K562 (cell line): ENCODE measurements around the gene IL13. TPM values are rescaled to one million over a fixed set of nuclear protein-coding genes. Genes with fewer than 3 reads are reported as not detected.

Experiments used
- ATAC-seq: fragments of 200-7000 bp; cut with Tn5 transposase; 3 replicates; pipeline ENCODE4 v1.9.1; 2020; ENCODE audit warnings: moderate library complexity
- BruUV-seq: library from RNA; stranded (reverse); fragments of 400-500 nt; replicated peaks from 2 replicates; lab custom pipeline; 2021; lab: Mats Ljungman, UMichigan
- CTCF ChIA-PET: fragments of 300-600 bp; formaldehyde crosslinking; extraction: SDS; loops from one replicate; lab custom pipeline; 2021; ENCODE audit warnings: low intra/inter-chr PET ratio; lab: Yijun Ruan, JAX
- POLR2A ChIA-PET: fragments of 300-600, 350-650 bp; sonication (Branson Sonifier 250); formaldehyde crosslinking; extraction: SDS; loops from one replicate; lab custom pipeline; 2021; ENCODE audit warnings: antibody characterized with exemption, inconsistent platforms; lab: Yijun Ruan, JAX
- DNase-seq, 4 experiments: peaks; one replicate each; pipeline versions ENCODE4 v3.0.0 to v3.0.0-alpha.2; 2011 to 2018; ENCODE audit warnings: low spot score in 3 of 4, mixed read lengths in 3 of 4; ENCODE audit errors: extremely low read depth in 1 of 4
- FAIRE-seq: peaks from 2 replicates; lab custom pipeline; 2011; peaks lifted over from hg19 to GRCh38; lab: Jason Lieb, UNC
- H2AFZ ChIP-seq: 2 replicates; pipeline ENCODE4 v1.6.0; 2011; ENCODE audit warnings: low read depth, low read length, control low read depth, inconsistent platforms
- H3K27ac ChIP-seq: fragments of 200-600 bp; 3 replicates; pipeline ENCODE4 v1.8.0; 2011; ENCODE audit warnings: low read depth, mild to moderate bottlenecking, control low read depth, inconsistent platforms, low read length, moderate library complexity, mixed read lengths; ENCODE audit errors: extremely low read depth
- H3K27me3 ChIP-seq, 2 experiments: fragments of 300-600 bp in 1 of 2; 2 replicates in 1 of 2; 3 replicates in 1 of 2; pipeline versions ENCODE4 v1.6.0 to v1.8.0; 2011; ENCODE audit warnings: inconsistent platforms in 2 of 2, low read length in 2 of 2, mild to moderate bottlenecking in 1 of 2, mixed read lengths in 1 of 2, moderate library complexity in 1 of 2; ENCODE audit not compliant: control insufficient read depth in 2 of 2, insufficient read depth in 2 of 2
- H3K36me3 ChIP-seq: fragments of 300-600 bp; 3 replicates; pipeline ENCODE4 v1.8.0; 2011; ENCODE audit warnings: mild to moderate bottlenecking, low read length, inconsistent platforms; ENCODE audit not compliant: control insufficient read depth, insufficient read depth
- H3K4me1 ChIP-seq, 2 experiments: fragments of 200-600 bp in 1 of 2; replicated peaks in 1 of 2; 2 replicates in 1 of 2; 3 replicates in 1 of 2; pipeline versions ENCODE4 v1.5.1 to v1.8.0; 2011; ENCODE audit warnings: inconsistent platforms in 2 of 2, low read length in 2 of 2, mild to moderate bottlenecking in 1 of 2, mixed read lengths in 1 of 2, moderate library complexity in 1 of 2; ENCODE audit not compliant: control insufficient read depth in 2 of 2, insufficient read depth in 2 of 2
- H3K4me2 ChIP-seq: 2 replicates; pipeline ENCODE4 v1.6.1; 2011; ENCODE audit warnings: low read length, control low read depth, inconsistent platforms, mixed read lengths; ENCODE audit not compliant: insufficient read depth
- H3K4me3 ChIP-seq: fragments of 200-600 bp; sonication (generic), shearing (Covaris generic); 2 replicates; pipeline ENCODE4 v1.5.1; 2016; ENCODE audit warnings: control low read depth, inconsistent platforms
- H3K79me2 ChIP-seq: fragments of 200-600 bp; 3 replicates; pipeline ENCODE4 v1.8.0; 2011; ENCODE audit warnings: low read length, inconsistent platforms; ENCODE audit not compliant: control insufficient read depth, insufficient read depth
- H3K9ac ChIP-seq, 2 experiments: 2 replicates each; pipeline versions ENCODE4 v1.6.0 to v1.6.1; 2011; ENCODE audit warnings: low read depth in 2 of 2, low read length in 2 of 2, control low read depth in 1 of 2, inconsistent platforms in 1 of 2, mild to moderate bottlenecking in 1 of 2, mixed read lengths in 1 of 2; ENCODE audit not compliant: insufficient read depth in 1 of 2
- H3K9me1 ChIP-seq: one replicate; pipeline ENCODE4 v1.6.0; 2011; ENCODE audit warnings: inconsistent platforms, mild to moderate bottlenecking, low read length, moderate library complexity; ENCODE audit not compliant: control insufficient read depth, insufficient read depth
- H3K9me3 ChIP-seq: replicated peaks from 2 replicates; pipeline ENCODE4 v1.5.1; 2011; ENCODE audit warnings: low read depth, low read length, inconsistent platforms; ENCODE audit not compliant: control insufficient read depth, insufficient read depth
- H4K20me1 ChIP-seq: replicated peaks from 2 replicates; pipeline ENCODE4 v1.6.1; 2011; ENCODE audit warnings: low read length, inconsistent platforms, mixed read lengths; ENCODE audit not compliant: control insufficient read depth, insufficient read depth
- ADNP ChIP-seq: fragments of 200-800 bp; sonication (Bioruptor generic); IDR thresholded peaks from 2 replicates; pipeline ENCODE4 v1.6.1; 2016; ENCODE audit warnings: missing genetic modification characterization, missing compliant biosample characterization
- BDP1 ChIP-seq: IDR thresholded peaks from 3 replicates; pipeline ENCODE4 v1.6.1; 2011; ENCODE audit not compliant: insufficient read length, insufficient read depth
- CEBPB ChIP-seq: fragments of 450-650 bp; IDR thresholded peaks from 2 replicates; pipeline ENCODE4 v1.6.1; 2016; ENCODE audit warnings: missing genetic modification characterization, missing compliant biosample characterization
- CREM ChIP-seq: IDR thresholded peaks from 2 replicates; pipeline ENCODE4 v1.6.1; 2014; ENCODE audit warnings: antibody characterized with exemption, low read depth
- FOSL1 ChIP-seq: fragments of 200-800 bp; sonication (Bioruptor generic); conservative IDR thresholded peaks from 2 replicates; pipeline ENCODE4 v1.6.1; 2016; ENCODE audit warnings: missing genetic modification characterization, missing compliant biosample characterization
- FOXJ3 ChIP-seq: sonication (generic); formaldehyde crosslinking; IDR thresholded peaks from 2 replicates; pipeline ENCODE4 v1.4.0; 2020; ENCODE audit warnings: mild to moderate bottlenecking, missing genetic modification reagents
- HMG20A ChIP-seq: fragments of 450-650 bp; formaldehyde crosslinking; conservative IDR thresholded peaks from 2 replicates; pipeline ENCODE4 v1.4.0; 2020; ENCODE audit warnings: mild to moderate bottlenecking, mixed read lengths
- HMGN3 ChIP-seq: IDR thresholded peaks from 2 replicates; pipeline ENCODE4 v1.6.1; 2011; ENCODE audit warnings: borderline replicate concordance, low read depth, mild to moderate bottlenecking, mixed read lengths, low read length; ENCODE audit not compliant: insufficient read length; ENCODE audit errors: extremely low read depth
- MAFF ChIP-seq: IDR thresholded peaks from 2 replicates; pipeline ENCODE4 v1.6.1; 2012; ENCODE audit warnings: low read length, improper control_type of control experiment
- MEIS2 ChIP-seq: fragments of 450-650 bp; IDR thresholded peaks from 2 replicates; pipeline ENCODE4 v1.6.1; 2014; ENCODE audit warnings: mild to moderate bottlenecking; ENCODE audit not compliant: partially characterized antibody
- RBM39 ChIP-seq: fragments of 200-400 bp; formaldehyde crosslinking; optimal IDR thresholded peaks from 2 replicates; pipeline ENCODE3; 2018; ENCODE audit warnings: low read depth, low read length
- SNRNP70 ChIP-seq: fragments of 200-400 bp; formaldehyde crosslinking; optimal IDR thresholded peaks from 2 replicates; pipeline ENCODE3; 2017; ENCODE audit warnings: low read depth, low read length
- TAL1 ChIP-seq: fragments of 450-650 bp; IDR thresholded peaks from 2 replicates; pipeline ENCODE4 v1.6.1; 2016; ENCODE audit warnings: mild to moderate bottlenecking
- ZBED1 ChIP-seq: IDR thresholded peaks from 2 replicates; pipeline ENCODE4 v1.6.1; 2014
- ZNF316 ChIP-seq: fragments of 450-650 bp; IDR thresholded peaks from 2 replicates; pipeline ENCODE4 v1.6.1; 2016
- WGBS: fragments of 100-300 bp; shearing (Covaris generic); methylation state at CpG from one replicate; pipeline ENCODE4 v1.1.6; 2016; ENCODE audit warnings: low coverage, mixed read lengths; ENCODE audit not compliant: insufficient coverage; ENCODE audit errors: missing lambda C conversion rate; 5-methylcytosine and 5-hydroxymethylcytosine counted together
- in situ Hi-C: fragments of 300-500 bp; cut with MboI; formaldehyde crosslinking; loops from 4 replicates; pipeline ENCODE4 v1.15.0; 2018; ENCODE audit warnings: inconsistent platforms, mixed read lengths
- intact Hi-C: fragments of 100-400 bp; cut with micrococcal nuclease; formaldehyde crosslinking; loops from 2 replicates; pipeline ENCODE4 v1.14.2; 2022
- polyA plus RNA-seq, 8 experiments: library from polyadenylated mRNA; depleted of rRNA in 4 of 8; stranded (reverse) in 5 of 8; unstranded in 3 of 8; fragments of >200 nt; fragmentation: Nextera tagmentation in 2 of 8; fragmentation: Illumina TruSeq in 1 of 8; extraction: Ambion mirVana in 2 of 8; extraction: Trizol in 1 of 8; gene quantifications; 2 replicates each; pipeline versions ENCODE4 v1.2.1 to v1.2.3, GENCODE V29; 2011 to 2014; ENCODE audit warnings: inconsistent platforms in 1 of 8, missing spikeins in 1 of 8
- total RNA-seq, 7 experiments: library from RNA; depleted of rRNA in 6 of 7; stranded (reverse); fragments of >200 nt in 6 of 7; fragmentation: Illumina TruSeq in 2 of 7; extraction: Trizol in 2 of 7; gene quantifications; 2 replicates each; pipeline versions ENCODE4 v1.2.1 to v1.2.3, GENCODE V29; 2011 to 2021; ENCODE audit warnings: low replicate concordance in 1 of 7
- TF ChIP-seq, protein P1 (sequence below): fragments of 250-450 bp; sonication (Bioruptor Pico); IDR thresholded peaks from 2 replicates; pipeline ENCODE4 v1.8.0; 2021; ENCODE audit warnings: moderate library complexity, mild to moderate bottlenecking, inconsistent platforms
- TF ChIP-seq, protein P2 (sequence below): IDR thresholded peaks from 3 replicates; pipeline ENCODE4 v1.6.1; 2011; ENCODE audit warnings: borderline replicate concordance, mild to moderate bottlenecking; ENCODE audit not compliant: insufficient read length, insufficient read depth
- TF ChIP-seq, protein P3 (sequence below): fragments of 450-650 bp; IDR thresholded peaks from 2 replicates; pipeline ENCODE4 v1.6.1; 2017; ENCODE audit warnings: antibody characterized with exemption, mild to moderate bottlenecking

The IL13 gene
- total and polyA plus RNA-seq, 9 of the 15 experiments (the other 6 are each of a cell fraction or from before 2014, with no cell fraction given) = not detected

DNA sequence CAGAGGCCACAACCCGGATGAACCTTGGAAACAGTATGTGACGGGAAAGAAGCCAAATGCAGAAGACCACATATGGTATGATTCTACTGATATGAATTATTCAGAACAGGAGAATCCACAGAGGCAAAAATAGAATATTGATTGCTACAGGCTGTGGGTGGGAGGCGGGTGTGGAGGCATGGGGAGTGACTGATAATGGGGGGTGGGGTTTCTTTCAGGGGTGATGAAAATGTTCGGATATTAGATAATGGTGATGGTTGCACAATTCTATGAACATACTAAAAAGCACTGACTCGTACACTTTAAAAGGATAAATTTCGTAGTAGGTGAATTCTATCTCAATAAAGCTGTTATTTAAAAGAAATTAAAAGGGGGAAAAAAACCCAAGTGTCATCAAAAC, 26.5 kb downstream of the IL13 start:
- no peak overlapping the region for H3K4me3 ChIP-seq
- in situ Hi-C loops (no loop called here), intact Hi-C loops (no loop called here)
- 4% methylated on average over 6 of the region's 6 CpGs for WGBS
- no peaks in the 10 kb centered on the region for H3K36me3 ChIP-seq
- DNase-seq (peak in 2 of 4 experiments; percentile 74 to 79), FAIRE-seq (no peak), ATAC-seq (peak; percentile 38)
- BruUV-seq = no TSS peak
- no peak overlapping the region for H3K27ac ChIP-seq
- ChIA-PET POLR2A (interaction anchor here (1.6 kb wide), 1 partner anchor 9 kb away, joined by 5 read pairs; no protein-coding TSS in a partner anchor), CTCF (no interaction called here)
- no peaks in the 10 kb centered on the region for H4K20me1 ChIP-seq
- no peaks in the 10 kb centered on the region for H3K27me3 ChIP-seq
- 0 out of 2 replicates have a peak overlapping the region, but pooled peaks have one; percentile 43 for H2AFZ ChIP-seq
- peaks cover 10 to 45% of the 10 kb centered on the region in 2 experiments for H3K4me1 ChIP-seq
- no peaks in the 10 kb centered on the region for H3K9me3 ChIP-seq
- peak overlapping the region; percentile 21; the same call in 1 of the 2 replicates for H3K4me2 ChIP-seq
- no peaks in the 10 kb centered on the region for H3K79me2 ChIP-seq
- no peaks in the 10 kb centered on the region for H3K9me1 ChIP-seq
- H3K9ac ChIP-seq = 0 out of 4 replicates have a peak overlapping the region, but pooled peaks of 1 of the 2 experiments have one; percentile 14
- TF ChIP-seq MAFF (no peak), ZBED1 (no peak), HMGN3 (no peak), SNRNP70 (no peak), FOSL1 (no peak), MEIS2 (no peak), BDP1 (no peak), CREM (0 out of 2 replicates have a peak, but pooled peaks have one; percentile 27), ZNF316 (peak; percentile 23; the same call in 1 of the 2 replicates), TAL1 (peak; percentile 71), RBM39 (no peak), CEBPB (tag) (peak; percentile 93), ADNP (tag) (no peak), HMG20A (no peak), FOXJ3 (CRISPR knock-in tag) (no peak)
- TF ChIP-seq, protein P1, sequence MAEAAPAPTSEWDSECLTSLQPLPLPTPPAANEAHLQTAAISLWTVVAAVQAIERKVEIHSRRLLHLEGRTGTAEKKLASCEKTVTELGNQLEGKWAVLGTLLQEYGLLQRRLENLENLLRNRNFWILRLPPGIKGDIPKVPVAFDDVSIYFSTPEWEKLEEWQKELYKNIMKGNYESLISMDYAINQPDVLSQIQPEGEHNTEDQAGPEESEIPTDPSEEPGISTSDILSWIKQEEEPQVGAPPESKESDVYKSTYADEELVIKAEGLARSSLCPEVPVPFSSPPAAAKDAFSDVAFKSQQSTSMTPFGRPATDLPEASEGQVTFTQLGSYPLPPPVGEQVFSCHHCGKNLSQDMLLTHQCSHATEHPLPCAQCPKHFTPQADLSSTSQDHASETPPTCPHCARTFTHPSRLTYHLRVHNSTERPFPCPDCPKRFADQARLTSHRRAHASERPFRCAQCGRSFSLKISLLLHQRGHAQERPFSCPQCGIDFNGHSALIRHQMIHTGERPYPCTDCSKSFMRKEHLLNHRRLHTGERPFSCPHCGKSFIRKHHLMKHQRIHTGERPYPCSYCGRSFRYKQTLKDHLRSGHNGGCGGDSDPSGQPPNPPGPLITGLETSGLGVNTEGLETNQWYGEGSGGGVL = no peak
- TF ChIP-seq, protein P2, sequence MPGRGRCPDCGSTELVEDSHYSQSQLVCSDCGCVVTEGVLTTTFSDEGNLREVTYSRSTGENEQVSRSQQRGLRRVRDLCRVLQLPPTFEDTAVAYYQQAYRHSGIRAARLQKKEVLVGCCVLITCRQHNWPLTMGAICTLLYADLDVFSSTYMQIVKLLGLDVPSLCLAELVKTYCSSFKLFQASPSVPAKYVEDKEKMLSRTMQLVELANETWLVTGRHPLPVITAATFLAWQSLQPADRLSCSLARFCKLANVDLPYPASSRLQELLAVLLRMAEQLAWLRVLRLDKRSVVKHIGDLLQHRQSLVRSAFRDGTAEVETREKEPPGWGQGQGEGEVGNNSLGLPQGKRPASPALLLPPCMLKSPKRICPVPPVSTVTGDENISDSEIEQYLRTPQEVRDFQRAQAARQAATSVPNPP = no peak
- TF ChIP-seq, protein P3, sequence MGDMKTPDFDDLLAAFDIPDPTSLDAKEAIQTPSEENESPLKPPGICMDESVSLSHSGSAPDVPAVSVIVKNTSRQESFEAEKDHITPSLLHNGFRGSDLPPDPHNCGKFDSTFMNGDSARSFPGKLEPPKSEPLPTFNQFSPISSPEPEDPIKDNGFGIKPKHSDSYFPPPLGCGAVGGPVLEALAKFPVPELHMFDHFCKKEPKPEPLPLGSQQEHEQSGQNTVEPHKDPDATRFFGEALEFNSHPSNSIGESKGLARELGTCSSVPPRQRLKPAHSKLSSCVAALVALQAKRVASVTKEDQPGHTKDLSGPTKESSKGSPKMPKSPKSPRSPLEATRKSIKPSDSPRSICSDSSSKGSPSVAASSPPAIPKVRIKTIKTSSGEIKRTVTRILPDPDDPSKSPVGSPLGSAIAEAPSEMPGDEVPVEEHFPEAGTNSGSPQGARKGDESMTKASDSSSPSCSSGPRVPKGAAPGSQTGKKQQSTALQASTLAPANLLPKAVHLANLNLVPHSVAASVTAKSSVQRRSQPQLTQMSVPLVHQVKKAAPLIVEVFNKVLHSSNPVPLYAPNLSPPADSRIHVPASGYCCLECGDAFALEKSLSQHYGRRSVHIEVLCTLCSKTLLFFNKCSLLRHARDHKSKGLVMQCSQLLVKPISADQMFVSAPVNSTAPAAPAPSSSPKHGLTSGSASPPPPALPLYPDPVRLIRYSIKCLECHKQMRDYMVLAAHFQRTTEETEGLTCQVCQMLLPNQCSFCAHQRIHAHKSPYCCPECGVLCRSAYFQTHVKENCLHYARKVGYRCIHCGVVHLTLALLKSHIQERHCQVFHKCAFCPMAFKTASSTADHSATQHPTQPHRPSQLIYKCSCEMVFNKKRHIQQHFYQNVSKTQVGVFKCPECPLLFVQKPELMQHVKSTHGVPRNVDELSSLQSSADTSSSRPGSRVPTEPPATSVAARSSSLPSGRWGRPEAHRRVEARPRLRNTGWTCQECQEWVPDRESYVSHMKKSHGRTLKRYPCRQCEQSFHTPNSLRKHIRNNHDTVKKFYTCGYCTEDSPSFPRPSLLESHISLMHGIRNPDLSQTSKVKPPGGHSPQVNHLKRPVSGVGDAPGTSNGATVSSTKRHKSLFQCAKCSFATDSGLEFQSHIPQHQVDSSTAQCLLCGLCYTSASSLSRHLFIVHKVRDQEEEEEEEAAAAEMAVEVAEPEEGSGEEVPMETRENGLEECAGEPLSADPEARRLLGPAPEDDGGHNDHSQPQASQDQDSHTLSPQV = no peak
